HG03571 (cell line): ENCODE data around the gene SMARCA4.

Source experiments
- ATAC-seq: cut with Tn5 transposase; IDR thresholded peaks from one replicate; pipeline ENCODE4 v1.9.1; 2021; ENCODE audit not compliant: unreplicated experiment

The SMARCA4 gene

DNA sequence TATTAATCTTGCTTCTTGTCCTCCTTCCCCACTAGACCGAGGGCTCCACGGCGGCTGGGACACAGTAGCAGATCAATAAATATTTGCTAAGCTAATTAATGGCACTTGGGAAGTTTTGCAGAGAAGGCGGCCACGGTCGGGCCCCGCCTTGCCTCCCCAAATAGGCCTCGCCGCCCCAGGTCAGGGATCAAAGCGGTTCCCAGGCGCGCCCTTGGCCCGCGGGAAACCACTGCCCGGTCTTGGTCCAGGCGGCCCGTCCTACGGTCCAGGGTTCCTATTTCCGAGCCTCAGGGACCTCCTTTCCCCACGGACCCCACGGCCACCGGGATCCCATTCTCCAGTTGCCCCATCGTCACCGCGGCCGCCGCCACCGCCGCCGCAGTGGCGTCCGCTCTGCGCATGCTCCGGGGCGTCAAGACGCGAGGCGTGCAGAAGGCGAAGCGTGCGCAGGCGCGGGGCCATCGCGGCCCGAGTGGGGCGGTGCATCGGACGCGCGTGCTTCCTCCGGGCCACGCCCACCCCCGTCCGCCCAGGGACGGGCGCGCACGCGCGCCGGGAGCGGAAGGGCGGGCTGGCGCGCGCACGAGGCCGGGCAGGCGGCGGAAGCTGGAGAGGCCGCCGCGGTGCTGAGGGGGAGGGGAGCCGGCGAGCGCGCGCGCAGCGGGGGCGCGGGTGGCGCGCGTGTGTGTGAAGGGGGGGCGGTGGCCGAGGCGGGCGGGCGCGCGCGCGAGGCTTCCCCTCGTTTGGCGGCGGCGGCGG lies at the start of gene SMARCA4:
TSS of gene SMARCA4 (plus strand) at position 717 of the 759 bp plus-strand sequence. CDS start 23,122 bp downstream, outside the sequence.
- ATAC-seq: peak; percentile 64

DNA sequence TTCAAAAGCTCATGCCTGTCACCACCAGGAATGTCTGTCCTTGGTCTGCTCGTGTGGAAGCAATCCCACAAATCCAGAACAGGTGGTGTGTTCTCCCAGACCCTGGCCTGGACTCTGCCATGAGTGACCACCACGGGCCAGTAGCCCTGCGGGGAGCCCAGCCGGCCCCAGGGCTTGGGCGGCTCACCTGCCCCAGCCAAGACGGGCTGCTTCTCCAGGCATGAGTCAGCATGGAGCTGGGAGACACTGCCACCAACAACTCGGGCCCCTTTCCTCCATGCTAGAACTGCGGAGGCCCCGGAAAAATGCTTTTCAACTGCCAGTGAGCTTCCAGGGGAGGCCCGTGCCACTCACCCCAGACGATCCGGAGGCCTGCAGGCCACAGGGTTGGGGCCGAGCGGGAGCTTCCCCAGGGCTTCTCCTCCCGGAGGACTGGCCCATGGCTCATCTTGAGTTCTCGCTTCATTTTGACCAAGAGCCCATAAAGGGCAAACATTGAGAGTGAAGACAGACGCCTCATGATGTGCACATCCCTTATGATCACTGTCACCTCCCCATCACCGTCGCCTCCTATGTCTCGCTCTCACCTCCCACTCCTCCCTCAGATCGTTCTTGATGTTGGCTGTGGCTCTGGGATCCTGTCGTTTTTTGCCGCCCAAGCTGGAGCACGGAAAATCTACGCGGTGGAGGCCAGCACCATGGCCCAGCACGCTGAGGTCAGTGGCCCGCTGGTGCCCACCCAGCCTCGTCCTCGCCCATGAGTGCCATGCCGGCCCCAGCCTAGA lies 49.1 kb upstream of the SMARCA4 start:
- ATAC-seq: no peak

DNA sequence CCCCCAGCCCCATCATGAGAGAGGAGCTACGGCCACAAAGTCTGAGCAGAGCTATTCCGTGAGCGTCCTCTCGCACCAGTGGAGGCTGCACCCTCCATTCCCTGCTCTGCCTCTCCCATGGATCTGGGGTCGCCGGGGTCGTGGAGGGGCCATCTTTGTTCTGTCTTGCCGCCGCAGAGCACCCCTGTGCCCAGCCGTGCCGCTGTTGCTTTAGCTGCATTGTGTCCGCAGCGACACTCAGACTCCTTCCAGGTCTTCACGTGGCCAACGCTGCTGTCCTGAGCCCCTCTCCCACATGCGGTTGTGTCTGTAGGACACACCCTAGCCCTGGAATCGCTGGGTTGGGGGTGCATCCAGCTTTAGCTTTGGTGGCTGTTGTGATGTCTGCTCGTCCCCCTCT lies 48.2 kb upstream of the SMARCA4 start:
- no peak for ATAC-seq

DNA sequence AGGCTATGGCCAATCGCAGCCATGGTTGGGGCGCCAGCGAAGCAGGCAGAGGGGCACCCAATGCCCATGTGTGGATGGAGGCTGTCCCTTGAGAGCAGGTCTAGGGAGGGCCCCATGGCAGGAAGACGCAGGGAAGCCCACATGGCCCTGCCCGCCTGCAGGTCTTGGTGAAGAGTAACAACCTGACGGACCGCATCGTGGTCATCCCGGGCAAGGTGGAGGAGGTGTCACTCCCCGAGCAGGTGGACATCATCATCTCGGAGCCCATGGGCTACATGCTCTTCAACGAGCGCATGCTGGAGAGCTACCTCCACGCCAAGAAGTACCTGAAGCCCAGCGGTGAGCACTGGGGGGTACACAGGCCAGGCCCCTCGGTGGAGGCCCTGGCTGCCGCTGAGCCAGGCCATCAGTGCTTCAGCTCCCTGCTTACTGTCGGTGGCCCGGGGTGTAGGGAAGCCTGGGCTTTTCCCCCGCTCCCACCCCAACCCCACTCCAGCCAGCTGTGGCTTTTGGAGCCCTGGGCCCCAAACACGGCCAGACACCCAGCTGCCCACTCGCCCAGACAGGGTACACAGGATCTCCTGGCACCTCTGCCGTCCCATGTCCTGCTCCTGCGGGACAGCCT lies 47.0 kb upstream of the SMARCA4 start:
- no peak for ATAC-seq

DNA sequence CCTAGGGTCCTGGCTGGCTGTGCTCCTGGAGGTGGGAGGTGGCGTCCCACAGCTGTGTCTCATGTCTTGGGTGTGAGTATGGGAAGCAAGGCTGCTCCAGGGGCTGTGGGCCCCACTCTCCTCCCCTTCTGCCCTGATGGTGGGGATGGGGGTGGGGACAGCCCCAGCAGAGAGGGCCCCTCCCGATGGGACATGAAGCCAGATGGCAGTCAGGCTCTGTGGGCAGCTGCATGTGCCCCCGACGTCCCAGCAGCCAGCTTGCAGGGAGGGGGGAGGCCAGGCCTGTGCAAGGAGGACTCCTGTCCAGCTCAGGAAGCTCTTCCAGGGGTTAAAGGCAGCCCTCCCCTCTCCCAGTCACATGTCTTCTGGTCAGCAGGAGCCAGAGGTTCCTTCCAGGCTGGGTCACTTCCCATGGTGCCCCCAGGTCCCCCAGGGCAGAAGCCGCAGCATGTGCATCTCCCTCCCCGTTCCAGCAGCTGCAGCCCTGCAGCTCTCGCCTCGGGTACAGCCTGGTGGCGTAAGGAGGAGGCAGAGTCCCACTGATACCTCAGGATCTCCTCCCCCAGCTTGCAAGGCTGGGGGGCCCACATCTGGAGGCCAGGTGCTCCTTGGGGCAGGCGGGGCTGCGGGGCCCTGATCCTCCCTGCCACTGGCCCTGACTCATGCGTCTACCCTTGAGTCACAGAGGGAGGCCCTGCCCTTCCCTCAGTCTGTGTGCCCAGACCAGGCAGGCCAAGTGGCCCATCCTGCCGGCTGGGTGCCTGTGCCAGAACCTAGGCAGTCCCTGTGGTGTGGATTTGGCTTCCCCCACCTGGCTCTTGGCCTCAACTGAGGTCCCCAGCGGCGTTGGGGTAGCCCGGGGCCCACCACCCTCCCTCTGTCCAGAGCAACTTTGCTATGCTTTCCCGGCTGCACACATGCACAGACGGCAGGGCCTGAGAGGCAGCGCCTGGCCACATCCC lies 45.4 kb upstream of the SMARCA4 start:
- no peak for ATAC-seq

DNA sequence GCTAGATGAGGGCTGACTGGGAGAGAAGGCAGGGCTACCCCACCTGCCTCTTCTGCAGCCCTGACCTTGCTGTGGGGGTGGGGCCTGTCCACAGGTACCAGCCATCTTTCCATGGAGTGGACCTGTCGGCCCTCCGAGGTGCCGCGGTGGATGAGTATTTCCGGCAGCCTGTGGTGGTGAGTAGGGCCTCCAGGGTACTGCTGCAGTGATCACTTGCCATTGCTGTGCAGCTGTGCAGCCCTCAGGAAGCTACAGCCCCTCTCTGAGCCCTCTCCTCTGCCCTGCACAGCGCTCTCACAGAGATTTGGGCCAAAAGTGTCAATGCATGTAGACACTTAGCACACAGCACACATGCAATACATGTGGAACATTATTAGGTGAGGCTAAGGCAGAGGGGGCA lies 44.2 kb upstream of the SMARCA4 start:
- no peak for ATAC-seq

DNA sequence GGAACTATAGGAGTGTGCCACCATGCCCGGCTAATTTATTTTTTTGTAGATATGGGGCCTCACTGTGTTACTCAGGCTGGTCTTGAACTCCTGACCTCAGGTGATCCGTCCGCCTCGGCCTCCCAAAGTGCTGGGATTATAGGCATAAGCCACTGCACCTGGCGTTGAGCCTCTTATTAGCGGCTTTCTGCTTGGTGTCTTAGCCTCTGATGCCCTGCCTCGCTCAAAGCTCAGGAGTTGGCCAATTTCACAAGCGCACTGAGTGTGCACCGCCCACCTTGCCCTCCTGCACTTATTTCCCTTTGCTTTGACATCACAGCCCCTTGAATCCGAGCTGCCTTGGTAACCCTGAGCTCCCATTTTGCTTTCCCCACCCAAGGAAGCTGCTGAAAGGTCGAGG lies 42.5 kb upstream of the SMARCA4 start:
- no peak for ATAC-seq

DNA sequence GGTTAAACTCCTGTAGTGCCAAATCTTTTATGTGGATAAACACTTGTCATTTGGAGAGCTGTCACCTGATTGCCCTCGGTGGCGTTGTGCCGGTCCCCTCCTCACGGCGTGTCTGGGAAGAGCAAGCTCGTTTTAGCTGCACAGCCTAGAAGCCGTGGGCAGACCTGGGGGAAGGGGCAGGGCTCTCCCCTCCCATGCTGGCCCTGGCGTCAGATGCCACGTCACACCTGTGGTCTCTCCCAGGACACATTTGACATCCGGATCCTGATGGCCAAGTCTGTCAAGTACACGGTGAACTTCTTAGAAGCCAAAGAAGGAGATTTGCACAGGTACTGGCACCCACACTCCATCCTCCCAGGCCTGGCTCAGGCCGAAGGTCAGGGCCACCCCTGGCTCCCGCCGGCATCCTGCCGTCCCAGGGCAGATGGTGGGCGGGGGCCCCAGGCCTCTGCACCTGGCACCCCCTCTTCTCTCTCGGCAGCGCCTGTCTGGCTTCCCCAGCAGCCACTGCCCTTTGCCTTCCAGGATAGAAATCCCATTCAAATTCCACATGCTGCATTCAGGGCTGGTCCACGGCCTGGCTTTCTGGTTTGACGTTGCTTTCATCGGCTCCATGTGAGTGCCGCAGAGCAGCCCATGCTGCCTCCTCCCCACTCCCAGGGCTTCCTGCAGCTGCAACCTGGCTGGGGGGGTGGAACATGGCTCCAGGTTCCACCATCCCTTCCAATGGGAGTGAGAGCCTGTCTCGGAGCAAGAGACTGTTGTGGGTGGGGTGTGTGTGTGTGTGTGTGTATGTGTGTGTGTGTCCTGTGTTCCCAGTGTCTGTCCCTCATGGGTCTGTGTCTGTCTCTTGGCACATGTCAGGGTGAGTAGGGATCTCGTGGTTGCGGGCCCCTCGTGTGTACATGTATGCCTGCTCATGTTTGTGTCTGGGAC lies 41.2 kb upstream of the SMARCA4 start:
- no peak for ATAC-seq

DNA sequence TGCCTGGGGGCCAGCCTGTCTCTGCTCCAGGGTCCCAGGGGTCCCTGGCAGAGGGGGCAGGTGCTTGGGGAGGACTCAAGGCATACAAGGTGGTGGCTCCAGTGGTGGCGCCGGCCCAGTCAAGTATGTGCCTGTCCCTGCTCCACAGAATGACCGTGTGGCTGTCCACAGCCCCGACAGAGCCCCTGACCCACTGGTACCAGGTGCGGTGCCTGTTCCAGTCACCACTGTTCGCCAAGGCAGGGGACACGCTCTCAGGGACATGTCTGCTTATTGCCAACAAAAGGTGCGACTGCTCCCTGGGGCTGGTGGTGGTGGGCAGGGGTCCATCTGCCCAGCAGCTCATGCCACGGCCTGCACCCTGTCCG lies 40.6 kb upstream of the SMARCA4 start:
- no peak for ATAC-seq

DNA sequence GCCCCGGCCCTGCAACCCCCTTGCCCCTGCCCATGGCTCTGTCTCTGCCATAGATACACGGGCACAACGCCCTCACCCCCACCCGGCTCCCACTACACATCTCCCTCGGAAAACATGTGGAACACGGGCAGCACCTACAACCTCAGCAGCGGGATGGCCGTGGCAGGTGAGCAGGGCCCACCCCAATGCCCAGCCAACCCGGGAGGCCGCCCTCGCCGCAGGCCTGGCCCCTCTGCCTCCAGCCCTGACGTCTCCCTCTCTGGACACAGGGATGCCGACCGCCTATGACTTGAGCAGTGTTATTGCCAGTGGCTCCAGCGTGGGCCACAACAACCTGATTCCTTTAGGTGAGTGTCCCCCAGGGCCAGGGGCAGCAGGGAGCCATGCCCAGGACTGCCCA lies 40.0 kb upstream of the SMARCA4 start:
- no peak for ATAC-seq

DNA sequence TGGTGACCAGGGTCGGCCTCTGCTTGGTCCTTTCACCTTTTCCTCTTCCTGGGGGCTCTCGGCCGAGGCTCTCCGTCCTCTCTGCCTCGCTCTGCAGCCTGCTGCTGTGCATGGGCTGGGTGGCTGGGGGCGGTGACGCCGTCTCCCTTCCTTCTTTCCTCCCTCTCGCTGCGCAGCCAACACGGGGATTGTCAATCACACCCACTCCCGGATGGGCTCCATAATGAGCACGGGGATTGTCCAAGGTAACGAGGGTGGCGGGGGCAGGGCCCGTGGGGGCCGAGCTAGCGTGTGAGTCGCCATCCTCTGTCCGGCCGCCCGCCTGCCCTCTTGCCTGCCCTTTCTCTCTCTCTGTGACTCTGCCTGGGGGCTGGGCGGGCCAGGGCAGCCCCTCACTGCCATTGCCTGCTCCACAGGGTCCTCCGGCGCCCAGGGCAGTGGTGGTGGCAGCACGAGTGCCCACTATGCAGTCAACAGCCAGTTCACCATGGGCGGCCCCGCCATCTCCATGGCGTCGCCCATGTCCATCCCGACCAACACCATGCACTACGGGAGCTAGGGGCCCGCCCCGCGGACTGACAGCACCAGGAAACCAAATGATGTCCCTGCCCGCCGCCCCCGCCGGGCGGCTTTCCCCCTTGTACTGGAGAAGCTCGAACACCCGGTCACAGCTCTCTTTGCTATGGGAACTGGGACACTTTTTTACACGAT lies 39.5 kb upstream of the SMARCA4 start:
- no peak for ATAC-seq

DNA sequence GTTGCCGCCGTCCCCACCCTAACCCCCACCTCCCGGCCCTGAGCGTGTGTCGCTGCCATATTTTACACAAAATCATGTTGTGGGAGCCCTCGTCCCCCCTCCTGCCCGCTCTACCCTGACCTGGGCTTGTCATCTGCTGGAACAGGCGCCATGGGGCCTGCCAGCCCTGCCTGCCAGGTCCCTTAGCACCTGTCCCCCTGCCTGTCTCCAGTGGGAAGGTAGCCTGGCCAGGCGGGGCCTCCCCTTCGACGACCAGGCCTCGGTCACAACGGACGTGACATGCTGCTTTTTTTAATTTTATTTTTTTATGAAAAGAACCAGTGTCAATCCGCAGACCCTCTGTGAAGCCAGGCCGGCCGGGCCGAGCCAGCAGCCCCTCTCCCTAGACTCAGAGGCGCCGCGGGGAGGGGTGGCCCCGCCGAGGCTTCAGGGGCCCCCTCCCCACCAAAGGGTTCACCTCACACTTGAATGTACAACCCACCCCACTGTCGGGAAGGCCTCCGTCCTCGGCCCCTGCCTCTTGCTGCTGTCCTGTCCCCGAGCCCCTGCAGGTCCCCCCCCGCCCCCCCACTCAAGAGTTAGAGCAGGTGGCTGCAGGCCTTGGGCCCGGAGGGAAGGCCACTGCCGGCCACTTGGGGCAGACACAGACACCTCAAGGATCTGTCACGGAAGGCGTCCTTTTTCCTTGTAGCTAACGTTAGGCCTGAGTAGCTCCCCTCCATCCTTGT lies 38.8 kb upstream of the SMARCA4 start:
- ATAC-seq: no peak

DNA sequence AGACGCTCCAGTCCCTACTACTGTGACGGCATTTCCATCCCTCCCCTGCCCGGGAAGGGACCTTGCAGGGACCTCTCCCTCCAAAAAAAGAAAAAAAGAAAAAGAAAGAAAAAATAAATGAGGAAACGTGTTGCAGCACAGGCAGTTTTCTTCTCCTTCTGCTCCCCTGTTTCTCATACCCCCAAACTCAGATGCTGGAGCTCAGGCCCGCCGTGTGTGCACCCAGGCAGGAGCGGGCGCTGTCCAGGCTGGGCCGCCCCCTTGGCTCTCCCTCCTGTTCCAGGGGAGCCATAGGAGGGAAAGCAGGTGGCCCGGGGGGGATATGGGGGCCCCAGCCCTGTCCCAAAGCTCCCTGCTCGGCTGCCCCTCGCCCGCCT lies 38.2 kb upstream of the SMARCA4 start:
- no peak for ATAC-seq

DNA sequence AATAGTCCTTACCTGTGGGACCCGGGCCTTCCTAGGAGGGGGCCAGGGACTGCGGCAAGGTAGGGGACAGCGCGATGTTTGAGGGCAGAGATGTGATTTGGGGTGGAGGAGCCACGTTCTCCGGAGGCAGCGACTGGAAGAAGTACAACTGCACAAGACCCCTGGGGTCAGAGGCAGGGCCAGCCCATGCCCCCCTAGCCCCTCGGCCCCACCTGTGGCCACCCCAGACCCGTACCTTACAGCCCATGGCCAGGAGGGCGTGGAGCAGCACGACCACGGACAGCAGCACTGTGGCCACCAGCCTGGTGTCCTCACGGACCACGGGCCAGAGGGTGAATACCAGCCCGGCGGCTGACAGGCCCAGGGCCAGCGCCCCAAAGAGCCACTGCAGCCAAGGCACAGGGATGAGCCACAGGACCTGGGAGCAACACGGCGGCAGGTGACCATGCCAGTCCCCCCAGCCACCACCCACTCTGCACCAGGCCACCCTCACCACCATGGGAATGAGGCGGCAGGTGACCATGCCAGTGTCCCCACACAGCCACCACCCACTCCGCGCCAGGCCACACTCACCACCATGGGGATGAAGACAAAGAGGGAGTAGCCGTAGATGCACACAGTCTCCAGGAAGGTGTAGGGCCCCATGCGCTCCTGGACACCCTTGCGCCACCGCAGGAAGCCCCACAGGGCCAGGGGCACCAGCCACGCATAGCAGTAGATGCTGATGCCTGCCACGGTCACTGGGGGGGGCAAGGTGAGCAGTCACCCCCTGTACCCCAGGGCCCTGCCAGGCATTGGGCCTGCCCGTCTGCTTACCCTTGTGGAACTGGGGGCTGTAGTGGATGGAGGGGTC lies 37.3 kb upstream of the SMARCA4 start:
- no peak for ATAC-seq

DNA sequence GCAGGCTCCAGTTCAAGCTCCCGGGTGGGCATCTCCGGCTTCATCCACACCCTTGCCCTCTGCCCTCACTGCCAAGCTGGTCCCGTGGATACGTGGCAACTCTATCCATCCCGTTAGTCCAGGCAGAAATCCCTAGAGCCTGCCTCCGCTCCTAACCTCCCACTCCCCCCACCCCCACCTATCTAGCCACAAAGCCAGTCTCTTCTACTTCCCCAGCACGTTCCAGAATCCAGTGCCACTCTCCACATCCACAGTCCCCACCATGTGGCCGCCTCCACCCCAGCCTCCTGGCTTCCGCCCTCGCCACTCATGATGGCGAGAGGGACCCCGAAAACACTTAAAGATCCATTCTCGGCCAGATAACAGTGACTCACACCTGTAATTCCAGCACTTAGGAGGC lies 36.2 kb upstream of the SMARCA4 start:
- no peak for ATAC-seq

DNA sequence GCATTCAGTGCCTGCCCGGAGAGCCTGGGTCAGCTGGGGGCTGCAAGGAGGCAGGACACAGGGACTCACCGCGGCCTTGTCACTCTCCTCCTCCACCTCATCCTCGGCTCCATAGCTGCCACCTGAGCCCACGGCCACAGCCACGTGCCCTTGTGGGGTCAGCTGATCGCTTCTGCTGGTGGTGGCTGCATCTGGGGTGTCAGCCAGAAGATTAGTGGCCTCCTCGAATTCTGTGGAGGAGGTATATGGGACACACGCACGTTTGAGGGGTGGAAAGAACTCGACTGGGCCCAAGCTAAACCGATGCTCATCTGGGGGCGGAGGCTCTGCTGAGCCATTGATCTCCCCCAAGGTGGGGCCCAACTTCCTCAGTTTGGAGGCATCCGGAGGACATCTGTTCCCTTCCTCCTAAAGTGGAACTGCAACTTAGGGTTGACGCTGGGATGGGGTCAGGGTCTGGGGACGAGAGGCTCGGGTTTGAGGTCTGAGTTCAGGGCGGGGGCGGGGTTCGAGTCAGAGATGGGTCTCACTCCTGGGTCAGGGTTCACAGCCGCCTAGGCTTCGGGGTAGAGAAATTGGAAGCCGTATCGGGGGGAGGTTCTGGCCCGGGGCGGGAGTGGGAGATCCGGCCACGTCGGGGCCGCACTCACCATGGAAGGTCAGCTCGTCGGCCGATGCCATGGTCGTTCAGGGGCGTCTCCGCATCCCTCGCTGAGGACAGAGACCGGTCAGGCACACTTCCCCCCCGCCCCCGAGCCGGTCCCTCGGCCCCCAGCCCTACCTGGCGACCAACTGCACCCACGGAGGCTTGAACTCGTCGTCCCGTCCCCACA lies 32.9 kb upstream of the SMARCA4 start:
- ATAC-seq: peak; percentile 10
